ENCODE results near the gene OR10J1.
"Not testable (repeated sequence)": the region's sequence is repeated elsewhere in the genome, so short reads cannot be mapped to it uniquely, and the experiment has no call there.

The OR10J1 gene

GRCh38 chr1:159439422-159439821 is at the start of gene OR10J1:
OR10J1 (plus strand) TSS chr1:159439722; CDS start chr1:159439792, 70 bp downstream.
- no peak for FAIRE-seq

GRCh38 chr1:159406821-159407220 is 32.7 kb upstream of the OR10J1 start:
- FAIRE-seq = no peak

- FAIRE-seq = no peak
Observed at GRCh38 chr1:159408862-159409400, 30.6 kb upstream of the OR10J1 start.

- FAIRE-seq = no peak
Observed at GRCh38 chr1:159421821-159422220, 17.7 kb upstream of the OR10J1 start.

GRCh38 chr1:159428536-159428935 is 11.0 kb upstream of the OR10J1 start:
- FAIRE-seq = no peak

GRCh38 chr1:159429074-159429861 is 10.3 kb upstream of the OR10J1 start:
- FAIRE-seq = no peak

- FAIRE-seq = no peak
Observed at GRCh38 chr1:159430985-159431384, 8.5 kb upstream of the OR10J1 start.

GRCh38 chr1:159431904-159432303 is 7.6 kb upstream of the OR10J1 start, which contains the start of gene OR10J4:
OR10J4 (plus strand) TSS chr1:159432204.
- no peak for FAIRE-seq

GRCh38 chr1:159436469-159436868 is 3.1 kb upstream of the OR10J1 start:
- FAIRE-seq = no peak

GRCh38 chr1:159441360-159441759 is 1.8 kb downstream of the OR10J1 start:
- FAIRE-seq = no peak

- no peak for FAIRE-seq
Observed at GRCh38 chr1:159442428-159442827, 2.9 kb downstream of the OR10J1 start.

GRCh38 chr1:159443066-159443750 is 3.7 kb downstream of the OR10J1 start:
- no peak for FAIRE-seq

GRCh38 chr1:159444511-159444910 is 5.0 kb downstream of the OR10J1 start:
- no peak for FAIRE-seq

- FAIRE-seq = no peak
Observed at GRCh38 chr1:159448181-159448580, 8.7 kb downstream of the OR10J1 start.

GRCh38 chr1:159449605-159450004 is 10.1 kb downstream of the OR10J1 start:
- not testable (repeated sequence) for FAIRE-seq

GRCh38 chr1:159459551-159459950 is 20.0 kb downstream of the OR10J1 start:
- no peak for FAIRE-seq

GRCh38 chr1:159465191-159465603 is 25.7 kb downstream of the OR10J1 start:
- FAIRE-seq = no peak

GRCh38 chr1:159468321-159468720 is 28.8 kb downstream of the OR10J1 start:
- no peak for FAIRE-seq

- no peak for FAIRE-seq
Observed at GRCh38 chr1:159469921-159470533, 30.5 kb downstream of the OR10J1 start.

GRCh38 chr1:159473335-159473734 is 33.8 kb downstream of the OR10J1 start:
- no peak for FAIRE-seq

- no peak for FAIRE-seq
Observed at GRCh38 chr1:159474926-159475325, 35.4 kb downstream of the OR10J1 start.

- no peak for FAIRE-seq
Observed at GRCh38 chr1:159483501-159483900, 44.0 kb downstream of the OR10J1 start.

Data from G401.6 (cell line).